SIG-M5 (cell line): ENCODE results near the gene EMD.
"Not testable (repeated sequence)": the region's sequence is repeated elsewhere in the genome, so short reads cannot be mapped to it uniquely, and the experiment has no call there.

ENCODE experiments used
- DNase-seq: peaks from one replicate; lab custom pipeline; 2025; lab: John Stamatoyannopoulos, UW

The EMD gene

DNA sequence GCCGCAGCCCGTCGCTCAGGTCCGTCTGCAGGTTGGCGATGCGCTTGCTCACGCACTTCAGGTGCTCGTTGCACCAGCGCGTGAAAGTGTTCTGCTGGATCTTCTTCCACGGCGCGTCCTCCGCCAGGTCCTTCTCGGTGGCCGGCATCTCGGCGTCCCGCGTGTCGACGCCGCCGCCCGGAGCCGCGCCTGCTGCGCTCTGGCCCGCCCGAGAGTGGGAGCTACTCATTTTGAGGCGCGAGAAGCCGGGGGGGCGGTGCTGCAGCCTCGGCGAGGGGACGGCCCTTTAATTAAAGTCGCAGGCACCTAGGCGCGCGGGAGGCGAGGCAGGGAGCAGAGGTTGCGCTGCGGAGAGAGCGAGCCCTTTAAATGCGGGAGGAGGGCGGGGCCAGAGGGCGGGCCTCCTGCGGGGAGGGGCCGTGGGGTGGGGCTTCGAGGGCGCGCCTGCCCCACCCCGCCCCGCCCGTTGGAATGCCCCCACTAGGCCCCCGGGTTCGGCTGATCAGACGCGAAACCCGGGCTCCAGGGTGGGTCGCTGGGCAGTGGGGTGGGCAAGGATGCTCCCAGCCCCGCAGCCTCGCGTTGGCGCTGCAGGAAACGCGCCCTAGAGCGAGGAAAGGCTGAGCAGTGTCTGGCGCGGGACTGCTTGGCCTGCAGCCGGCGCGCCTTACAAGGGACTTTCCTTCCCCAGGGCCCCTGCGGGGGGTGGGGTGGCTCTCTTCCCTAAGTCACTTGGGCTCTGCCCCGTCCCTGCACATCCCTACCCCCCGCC lies 7.9 kb upstream of the EMD start:
- peak; percentile 19 for DNase-seq

DNA sequence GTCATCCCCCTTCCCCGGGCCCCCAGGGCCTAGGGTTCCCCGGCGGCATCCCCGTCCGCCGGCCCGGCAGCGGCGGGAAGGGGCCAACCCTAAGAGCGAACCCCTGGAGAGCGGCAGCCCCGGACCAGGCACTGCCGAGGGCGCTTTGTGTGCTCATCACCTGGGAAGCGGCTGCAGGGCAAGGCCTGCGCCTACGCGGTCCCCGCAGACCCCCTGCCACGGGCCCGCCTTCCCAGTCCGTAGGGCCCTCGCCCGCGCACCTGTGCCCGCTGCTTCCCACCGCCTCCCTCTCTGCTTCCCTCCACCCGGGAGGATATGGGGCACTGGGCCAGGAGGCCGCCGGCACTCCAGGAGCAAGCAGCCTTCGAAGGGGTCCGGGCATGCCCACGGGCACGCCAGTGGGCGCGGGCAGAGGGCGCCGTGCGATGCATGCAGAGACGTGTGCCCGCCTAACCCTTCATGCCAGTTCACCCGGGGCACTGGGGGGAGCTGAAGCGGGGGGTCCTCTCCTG lies 7.2 kb upstream of the EMD start:
- no peak for DNase-seq

DNA sequence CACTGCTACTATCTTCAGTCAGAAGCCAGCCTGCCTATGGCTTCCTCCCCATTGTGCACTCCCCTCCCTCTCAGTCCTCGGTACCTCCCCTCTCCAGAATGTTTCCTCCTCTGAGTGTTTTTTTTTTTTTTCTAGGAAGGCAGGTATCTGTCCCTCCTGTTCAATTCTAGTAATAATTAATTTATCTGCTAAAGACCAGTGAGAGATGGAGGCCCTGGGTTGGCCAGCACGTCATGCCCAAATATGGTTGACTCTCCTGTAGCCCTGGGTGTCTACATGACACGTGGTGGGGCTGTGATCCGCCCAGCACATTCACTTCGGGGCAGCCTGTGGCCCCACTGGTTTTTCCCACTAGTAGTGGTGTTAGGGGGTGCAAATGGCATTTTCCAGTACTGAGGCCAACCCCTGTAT lies 6.5 kb upstream of the EMD start:
- DNase-seq = no peak

DNA sequence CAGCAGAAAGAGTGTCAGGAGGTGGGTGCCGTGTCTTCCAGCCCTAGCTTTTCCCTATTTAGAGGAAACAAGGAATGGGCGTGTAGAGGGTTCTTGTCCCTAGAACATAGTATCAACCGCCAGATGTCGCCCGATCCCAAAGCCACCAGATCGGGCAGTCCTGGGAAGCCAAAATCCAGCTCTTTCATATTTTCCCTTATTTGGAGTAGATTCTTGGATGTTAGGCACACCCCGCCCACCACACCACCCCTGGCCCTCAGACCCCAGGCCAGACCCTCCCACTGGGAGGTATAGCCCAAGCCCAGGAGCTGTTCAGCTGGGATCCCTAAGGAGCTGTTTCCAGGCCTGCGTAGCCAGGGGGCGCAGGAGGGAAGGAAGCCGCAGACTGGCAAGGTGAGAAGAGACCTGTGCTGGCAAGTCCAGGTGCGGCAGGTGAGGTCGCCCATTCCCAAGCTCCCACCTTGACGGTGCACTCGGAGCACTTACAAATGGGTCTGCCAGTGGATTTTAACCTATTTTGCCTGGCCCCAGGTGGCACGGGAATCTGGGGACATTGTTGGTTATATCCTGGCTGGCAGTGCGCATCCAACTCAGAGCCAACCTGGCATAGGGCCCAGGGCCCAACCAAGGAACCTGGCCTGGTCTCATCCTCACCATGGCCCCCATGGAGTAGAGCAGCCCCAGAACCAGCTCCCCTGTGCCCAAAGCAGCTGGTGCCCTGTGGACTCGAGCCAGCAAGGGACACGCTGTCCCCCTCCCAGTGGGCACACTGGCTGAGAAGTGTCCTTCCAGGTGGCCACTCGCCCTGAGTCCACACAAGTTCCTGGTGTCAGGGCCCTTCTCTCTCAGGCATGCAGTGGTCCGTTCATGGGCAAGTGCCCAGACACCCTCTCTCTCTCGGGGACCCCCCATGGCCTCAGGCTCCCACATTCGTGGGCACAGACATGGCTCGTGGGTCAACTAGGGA lies 5.5 kb upstream of the EMD start:
- DNase-seq = no peak

DNA sequence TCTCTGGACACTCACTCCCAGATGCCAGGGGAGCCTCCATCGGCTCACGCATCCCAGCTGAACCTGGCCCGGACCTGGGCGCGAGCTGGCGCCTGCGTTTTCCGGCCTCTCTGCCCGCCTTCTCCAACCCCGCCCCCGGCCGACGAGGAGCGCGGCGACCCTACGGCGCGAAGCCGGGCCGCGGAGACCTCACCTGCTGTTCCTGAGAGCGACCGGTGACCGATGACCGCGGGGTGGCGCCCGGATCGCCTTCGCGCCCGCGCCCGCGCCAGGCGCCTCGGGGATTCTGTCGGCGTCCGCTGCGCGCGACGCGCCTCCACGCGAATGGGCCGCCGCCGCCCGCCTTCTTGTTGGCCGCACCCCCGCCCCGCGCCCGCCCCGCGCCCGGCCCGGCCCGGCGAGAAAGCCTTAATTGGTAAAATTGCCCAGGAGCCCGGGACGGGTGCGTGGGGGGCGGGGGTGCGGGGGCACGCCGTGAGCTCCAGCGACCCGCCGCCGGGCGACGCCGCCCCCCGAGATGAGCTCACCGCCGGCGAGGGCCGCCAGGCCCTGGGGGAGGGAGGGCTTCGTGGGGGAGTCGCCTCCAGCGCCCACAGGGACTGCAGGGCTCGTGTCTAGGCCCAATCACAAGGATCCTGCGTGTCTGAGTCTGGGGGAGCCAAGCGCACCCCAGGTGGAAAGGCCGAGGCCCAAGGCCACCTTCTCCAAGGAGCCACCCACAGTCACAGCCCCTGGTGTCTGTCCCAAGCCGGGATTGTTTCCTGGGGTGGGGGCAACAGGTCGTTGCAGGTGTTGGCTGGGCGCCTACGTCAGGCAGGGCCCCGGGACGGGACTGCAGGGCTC lies 4.6 kb upstream of the EMD start, which contains the start of gene FLNA:
Gene FLNA, minus strand, starts transcription at position 322 of the 843 bp plus-strand sequence. CDS start 3,389 bp downstream, outside the sequence.
- DNase-seq = no peak

DNA sequence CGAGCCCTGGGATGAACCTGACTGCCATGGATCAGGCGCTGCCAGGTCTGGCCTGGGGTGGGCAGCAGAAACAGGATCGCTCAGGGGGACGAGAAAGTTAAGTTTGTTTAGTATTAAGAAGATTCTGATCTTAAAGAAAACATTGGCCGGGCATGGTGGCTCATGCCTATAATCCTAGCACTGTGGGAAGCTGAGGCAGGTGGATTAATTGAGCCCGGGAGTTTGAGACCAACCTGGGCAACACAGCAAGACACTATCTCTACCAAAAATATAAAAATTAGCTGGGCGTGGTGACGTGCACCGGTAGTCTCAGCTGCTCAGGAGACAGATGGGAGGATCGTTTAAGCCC lies 4.0 kb upstream of the EMD start:
- no peak for DNase-seq

DNA sequence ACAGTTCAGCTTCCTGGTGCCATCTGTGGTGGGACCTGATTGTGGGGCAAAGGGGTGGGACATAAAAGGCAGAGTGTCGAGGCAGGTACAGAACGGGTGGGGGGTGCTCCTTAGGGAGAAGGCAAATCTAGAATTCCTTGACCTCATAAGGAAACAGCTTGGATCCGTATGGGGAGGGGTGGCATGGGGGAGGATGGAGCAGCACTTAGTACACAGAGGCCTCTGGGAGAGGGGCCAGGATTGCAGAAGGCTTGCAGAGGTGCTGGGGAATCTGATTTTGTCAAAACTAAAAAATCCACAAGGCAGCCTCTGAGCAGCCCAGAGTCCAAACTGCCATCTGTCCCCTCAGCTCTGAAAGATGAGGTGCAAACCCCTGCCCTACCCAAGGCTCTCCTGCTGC lies 2.3 kb upstream of the EMD start:
- no peak for DNase-seq

DNA sequence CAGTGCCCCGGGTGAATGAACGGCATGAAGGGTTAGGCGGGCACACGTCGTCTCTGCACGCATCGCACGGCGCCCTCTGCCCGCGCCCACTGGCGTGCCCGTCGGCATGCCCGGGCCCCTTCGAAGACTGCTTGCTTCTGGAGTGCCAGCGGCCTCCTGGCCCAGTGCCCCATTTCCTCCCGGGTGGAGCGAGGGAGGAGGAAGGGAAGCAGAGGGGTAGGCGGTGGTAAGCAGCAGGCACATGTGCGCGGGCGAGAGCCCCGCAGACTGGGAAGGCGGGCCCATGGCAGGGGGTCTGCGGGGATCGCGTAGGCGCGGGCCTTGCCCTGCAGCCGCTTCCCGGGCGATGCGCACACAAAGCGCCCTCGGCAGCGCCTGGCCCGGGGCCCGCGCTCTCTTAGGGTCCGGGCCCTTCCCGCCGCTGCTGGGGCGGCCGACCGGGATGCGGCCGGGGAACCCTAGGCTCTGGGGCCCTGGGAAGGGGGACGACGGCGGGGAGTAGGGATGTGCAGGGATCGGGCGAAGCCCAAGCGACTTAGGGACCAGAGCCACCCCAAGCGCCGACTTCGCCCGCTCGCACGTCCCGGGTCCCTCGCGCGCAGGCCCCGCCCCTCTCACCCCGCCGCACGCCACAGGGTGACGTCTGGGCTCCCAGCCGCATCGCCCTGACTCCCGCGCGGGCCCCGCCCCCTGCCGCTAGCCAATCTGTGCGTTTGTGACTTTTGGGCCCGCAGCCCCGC lies 866 bp upstream of the EMD start:
- DNase-seq = no peak

DNA sequence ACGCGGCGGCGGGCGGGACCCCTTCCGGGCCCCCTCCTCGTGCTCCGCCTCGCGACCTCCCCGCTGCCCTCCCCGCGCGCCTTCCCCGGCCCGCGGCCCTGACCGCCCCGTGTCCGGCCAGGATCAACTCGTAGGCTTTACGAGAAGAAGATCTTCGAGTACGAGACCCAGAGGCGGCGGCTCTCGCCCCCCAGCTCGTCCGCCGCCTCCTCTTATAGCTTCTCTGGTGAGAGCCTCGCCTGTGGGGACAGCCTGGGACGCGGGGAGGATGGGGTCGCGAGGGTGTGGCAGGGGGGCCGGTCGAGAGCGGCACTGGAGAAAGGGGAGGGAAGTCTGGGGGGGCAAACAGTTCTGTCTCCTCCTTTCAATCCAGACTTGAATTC lies 465 bp downstream of the EMD start:
- no peak for DNase-seq

DNA sequence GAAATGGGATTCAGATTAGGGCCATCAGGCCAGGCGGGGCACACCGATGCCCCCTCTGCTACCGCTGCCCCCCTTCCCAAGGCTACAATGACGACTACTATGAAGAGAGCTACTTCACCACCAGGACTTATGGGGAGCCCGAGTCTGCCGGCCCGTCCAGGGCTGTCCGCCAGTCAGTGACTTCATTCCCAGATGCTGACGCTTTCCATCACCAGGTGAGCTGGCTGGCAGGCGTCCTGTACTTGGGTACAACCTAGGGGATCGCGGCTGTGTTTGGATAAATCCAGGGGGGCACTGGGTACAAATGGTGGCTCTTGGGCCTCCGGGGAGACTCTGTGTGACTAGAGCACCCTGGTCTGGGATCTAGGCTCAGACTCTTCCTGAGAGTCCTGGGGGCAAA lies 1.1 kb downstream of the EMD start:
- no peak for DNase-seq

DNA sequence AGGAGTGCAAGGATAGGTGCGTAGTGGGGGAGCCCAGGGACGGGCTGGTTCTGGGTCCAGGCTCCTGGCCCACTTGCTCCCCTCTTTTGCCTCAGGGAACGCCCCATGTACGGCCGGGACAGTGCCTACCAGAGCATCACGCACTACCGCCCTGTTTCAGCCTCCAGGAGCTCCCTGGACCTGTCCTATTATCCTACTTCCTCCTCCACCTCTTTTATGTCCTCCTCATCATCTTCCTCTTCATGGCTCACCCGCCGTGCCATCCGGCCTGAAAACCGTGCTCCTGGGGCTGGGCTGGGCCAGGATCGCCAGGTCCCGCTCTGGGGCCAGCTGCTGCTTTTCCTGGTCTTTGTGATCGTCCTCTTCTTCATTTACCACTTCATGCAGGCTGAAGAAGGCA lies 1.7 kb downstream of the EMD start:
- no peak for DNase-seq

DNA sequence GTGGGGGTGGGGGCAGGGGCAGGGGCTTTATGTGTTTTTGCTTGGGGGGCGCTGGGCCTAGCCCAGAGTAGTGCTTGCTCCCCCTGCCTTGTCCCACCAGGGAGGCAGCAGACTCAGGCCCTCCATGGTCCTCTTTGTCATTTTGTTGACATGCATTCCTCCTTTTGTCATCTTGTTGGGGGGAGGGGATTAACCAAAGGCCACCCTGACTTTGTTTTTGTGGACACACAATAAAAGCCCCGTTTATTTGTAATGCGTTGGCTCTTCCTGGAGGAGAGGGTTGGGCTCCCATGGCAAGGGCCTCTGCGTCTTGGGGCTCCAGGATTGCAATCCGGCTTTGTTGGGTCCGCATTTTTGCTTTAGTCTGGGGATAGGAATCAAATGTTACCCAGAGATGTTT lies 2.2 kb downstream of the EMD start:
- DNase-seq = no peak

DNA sequence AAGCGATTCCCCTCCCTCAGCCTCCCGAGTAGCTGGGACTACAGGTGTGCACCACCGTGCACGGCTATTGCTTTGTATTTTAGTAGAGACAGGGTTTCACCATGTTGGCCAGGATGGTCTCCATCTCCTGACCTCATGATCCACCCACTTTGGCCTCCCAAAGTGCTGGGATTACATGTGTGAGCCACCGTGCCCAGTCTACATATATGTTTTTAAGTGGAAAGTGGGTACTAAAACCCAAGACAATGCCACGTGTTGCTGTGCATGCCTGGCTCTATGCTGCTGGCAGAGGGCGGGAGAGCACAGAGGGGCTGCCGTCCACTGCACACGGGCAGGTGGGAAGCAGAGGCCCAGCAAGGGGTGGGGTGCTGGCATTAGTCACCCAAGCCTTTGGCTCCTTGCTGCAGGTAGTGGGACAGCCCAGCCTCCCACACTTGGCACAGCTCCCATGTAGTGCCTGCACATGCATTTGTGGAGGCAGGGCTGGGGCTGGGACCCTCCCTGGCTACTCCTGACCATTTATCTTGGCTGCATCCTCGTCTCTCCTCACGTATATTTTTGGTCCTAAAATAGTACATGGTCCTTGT lies 3.5 kb downstream of the EMD start:
- DNase-seq = no peak

DNA sequence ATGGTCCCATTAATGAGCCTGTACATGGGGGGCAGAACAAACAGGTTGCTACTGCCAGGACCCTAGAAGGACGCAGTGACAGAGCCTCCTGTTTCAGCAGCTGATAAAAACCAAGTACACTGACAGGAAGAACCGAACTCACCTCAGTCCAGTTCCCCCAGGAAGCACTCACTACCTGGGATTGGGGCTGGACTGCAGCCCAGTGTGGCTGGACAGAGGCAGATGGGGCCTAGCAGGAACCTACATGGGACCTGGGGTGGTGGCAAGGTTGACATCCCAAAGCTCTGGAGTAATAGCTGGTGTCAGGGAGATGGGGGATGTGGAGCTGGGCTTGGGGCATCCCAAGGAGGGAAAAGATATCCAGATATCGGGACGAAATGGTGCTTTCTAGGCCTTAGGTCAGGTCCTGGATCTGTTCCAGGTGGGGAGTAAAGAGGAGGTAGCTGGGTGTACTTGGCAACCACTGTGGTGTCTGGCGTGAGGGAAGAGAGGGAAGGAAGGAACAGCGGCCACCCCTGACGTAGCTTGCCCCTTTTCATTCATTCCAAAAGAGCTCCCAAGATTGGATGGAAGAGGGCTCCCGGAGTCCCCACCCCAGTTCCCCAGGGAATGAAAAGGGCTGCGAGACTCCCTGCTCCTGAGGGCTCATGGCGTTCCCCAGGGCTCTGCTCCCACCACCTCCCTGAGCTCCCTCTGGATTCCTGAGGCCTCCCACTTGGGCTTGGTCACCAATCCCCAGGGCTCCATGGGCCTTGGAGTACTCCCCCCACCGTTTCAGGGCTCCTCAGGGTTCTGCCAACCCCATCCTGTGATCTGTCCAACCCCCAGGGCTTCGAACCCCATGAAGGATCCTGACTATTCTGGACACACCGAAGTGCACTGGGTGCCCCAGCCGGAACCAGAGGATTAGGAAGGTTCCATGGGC lies 4.5 kb downstream of the EMD start:
- DNase-seq = no peak

DNA sequence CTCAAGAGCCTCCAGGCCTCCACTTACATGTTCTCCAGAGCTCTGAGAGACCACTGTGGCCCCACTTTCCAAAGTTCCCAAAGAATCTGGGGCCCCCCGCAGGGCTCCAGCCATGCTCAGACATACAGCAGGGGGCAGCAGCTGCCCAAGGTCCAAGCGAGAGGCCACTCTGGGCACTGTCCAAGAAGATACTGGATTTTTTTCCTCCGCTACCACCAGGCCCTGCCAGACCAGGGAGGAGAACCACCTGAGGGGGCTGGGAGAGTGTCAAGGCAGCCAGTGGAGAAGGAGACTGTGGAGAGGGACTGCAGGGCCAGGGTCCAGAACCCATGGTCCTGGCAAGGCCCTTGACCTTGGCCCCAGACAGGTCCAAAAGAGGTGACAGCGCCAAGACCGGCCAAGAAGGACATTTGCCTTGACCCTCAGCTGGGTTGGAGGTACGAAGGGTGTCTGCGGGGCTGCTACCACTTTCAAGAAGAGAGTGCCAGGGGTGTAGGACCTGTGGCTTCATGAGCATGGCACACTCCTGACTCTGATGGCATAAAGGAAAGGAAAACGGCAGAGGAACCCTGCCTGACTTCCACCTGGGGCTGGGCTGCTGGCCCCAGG lies 5.3 kb downstream of the EMD start:
- DNase-seq = no peak

DNA sequence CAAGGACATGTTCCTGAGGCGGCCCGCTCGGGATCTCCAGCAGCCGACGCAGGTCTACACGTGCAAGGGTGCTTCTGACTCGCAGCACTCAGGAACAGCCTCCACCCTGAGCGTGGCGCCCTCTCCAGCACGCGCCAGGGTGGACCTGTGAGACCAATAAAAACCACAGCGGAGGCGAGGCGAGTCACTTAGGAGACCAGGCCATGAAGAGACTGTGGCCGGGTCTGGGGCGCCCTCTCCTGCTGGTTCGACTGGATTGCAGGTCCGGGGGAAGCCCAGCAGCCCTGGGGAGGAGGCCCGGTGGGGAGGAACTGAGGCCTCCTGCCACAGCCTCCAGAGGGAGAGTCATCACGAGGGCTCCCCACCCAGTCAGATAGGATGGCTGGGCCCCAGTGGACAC lies 9.0 kb downstream of the EMD start:
- DNase-seq = not testable (repeated sequence)

DNA sequence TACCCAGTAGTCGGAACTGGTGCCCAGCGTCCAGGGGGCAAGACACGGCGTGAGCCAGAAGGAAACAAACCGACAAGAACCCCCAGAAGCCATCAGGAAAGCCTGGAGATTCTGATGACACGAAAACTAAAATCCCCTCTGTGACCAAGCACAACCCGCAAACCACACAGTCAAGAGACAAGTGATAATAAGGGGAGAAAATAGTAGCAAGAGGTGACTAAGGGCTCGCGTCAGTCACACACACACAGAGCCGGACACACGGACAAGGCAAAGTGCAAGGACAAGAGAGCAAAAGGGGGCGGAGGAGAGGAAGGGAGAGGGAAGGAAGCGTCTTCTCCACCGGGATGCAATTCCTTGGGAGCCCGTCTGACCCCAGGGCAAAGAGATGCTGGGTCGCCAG lies 9.6 kb downstream of the EMD start:
- DNase-seq = not testable (repeated sequence)

DNA sequence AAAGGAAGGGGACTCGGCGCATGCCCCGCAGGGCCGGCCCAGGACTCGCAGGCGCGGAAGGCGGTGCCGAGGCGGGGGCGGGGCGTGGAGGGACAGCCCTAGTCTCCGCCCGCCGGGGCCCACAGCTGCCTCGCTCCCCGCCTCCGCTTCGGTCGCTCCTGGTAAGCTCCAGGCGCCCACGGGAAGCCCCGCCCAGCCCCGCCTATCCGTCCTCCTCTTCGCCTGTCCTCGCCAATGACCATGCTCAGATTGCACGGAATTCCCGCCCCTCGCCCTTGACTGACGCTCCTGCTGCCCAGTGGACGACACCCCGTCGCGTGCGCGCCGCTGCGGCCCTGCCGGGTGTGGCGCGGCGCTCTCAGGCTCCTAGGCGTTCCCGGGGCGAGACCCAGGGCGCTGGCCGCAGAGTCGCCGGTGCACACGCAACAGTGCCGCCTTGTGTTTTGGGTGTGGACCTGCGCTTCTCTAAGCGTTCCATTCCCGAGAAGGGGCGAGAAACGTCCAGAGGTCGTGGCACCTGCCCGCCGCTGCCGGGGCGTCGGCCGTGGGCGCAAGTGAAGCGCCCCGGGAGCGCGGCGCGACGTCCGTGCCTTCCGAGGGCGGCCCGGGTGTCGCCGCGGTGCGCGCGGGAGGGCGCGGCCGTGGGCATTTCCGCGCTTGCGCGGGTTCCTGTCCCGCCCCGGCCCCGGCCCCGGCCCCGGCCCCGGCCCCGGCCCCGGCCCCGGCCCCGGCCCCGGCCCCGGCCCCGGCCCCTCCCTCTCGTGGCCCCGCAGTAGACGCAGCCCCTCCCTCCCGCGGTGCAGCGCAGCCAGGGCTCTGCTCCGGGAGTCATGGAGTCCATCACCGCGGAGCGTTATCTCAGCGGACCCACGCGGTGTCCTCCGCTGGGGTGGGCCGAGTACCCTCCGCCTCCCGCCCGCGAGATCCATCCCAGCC lies 11.0 kb downstream of the EMD start:
- DNase-seq = not testable (repeated sequence)
